ENCODE data around the gene SV2B. TPM values are rescaled to one million over a fixed set of nuclear protein-coding genes. Genes with fewer than 3 reads are reported as not detected.

The SV2B gene
- total RNA-seq, 2 donors from 2014 or later: 0.17 to 0.30 TPM

Other genes starting within 250 kb of the SV2B start
- 100 to 1,000 TPM; 604 to 721 TPM for gene FURIN, start 231.7 kb upstream of the SV2B start, total RNA-seq
- 10 to 100 TPM; 68.3 to 81.5 TPM for gene FES, start 215.8 kb upstream of the SV2B start, total RNA-seq
- 100 to 1,000 TPM; 159 to 190 TPM for gene MAN2A2, start 197.0 kb upstream of the SV2B start, total RNA-seq
- 10 to 100 TPM; 37.6 to 53.7 TPM for gene HDDC3, start 167.7 kb upstream of the SV2B start, total RNA-seq
- gene UNC45A, start 165.0 kb upstream of the SV2B start, total RNA-seq: 10 to 100 TPM; 65.9 to 76.8 TPM
- gene RCCD1, start 145.4 kb upstream of the SV2B start, total RNA-seq: 10 to 100 TPM; 26.2 to 27.6 TPM
- gene PRC1, start 105.7 kb upstream of the SV2B start, total RNA-seq: 100 to 1,000 TPM; 111 to 115 TPM
- 10 to 100 TPM; 24.4 to 25.5 TPM for gene VPS33B, start 77.7 kb upstream of the SV2B start, total RNA-seq

All from activated T-cell treated with anti-CD3 and anti-CD28 coated beads, Interleukin-2, amount 50 U/mL, for 72 hours (primary cell).